GM19025 (cell line): ENCODE results near the gene MSI2.

Source experiments
- ATAC-seq: cut with Tn5 transposase; IDR thresholded peaks from one replicate; pipeline ENCODE4 v1.9.1; 2021; ENCODE audit warnings: mild to moderate bottlenecking, low read depth, moderate library complexity; ENCODE audit not compliant: unreplicated experiment

MSI2 gene

GRCh38 chr17:57269052-57269451, 12.7 kb downstream of the MSI2 start:
- ATAC-seq: no peak

- ATAC-seq: no peak
Observed at GRCh38 chr17:57269598-57270255, 13.4 kb downstream of the MSI2 start.

- no peak for ATAC-seq
Observed at GRCh38 chr17:57270801-57271245, 14.5 kb downstream of the MSI2 start.

- no peak for ATAC-seq
Observed at GRCh38 chr17:57271821-57272220, 15.5 kb downstream of the MSI2 start.

- no peak for ATAC-seq
Observed at GRCh38 chr17:57273490-57273889, 17.2 kb downstream of the MSI2 start.

GRCh38 chr17:57274162-57274561, 17.8 kb downstream of the MSI2 start:
- ATAC-seq: no peak

- no peak for ATAC-seq
Observed at GRCh38 chr17:57275071-57275764, 18.9 kb downstream of the MSI2 start.

- no peak for ATAC-seq
Observed at GRCh38 chr17:57276621-57277020, 20.3 kb downstream of the MSI2 start.

- no peak for ATAC-seq
Observed at GRCh38 chr17:57277923-57278604, 21.7 kb downstream of the MSI2 start.

GRCh38 chr17:57278740-57279387, 22.5 kb downstream of the MSI2 start:
- no peak for ATAC-seq

GRCh38 chr17:57279432-57279831, 23.1 kb downstream of the MSI2 start:
- no peak for ATAC-seq

GRCh38 chr17:57281887-57282286, 25.6 kb downstream of the MSI2 start:
- ATAC-seq: no peak

GRCh38 chr17:57282296-57282695, 26.0 kb downstream of the MSI2 start:
- ATAC-seq: no peak

- ATAC-seq: no peak
Observed at GRCh38 chr17:57283203-57283971, 27.1 kb downstream of the MSI2 start.

- no peak for ATAC-seq
Observed at GRCh38 chr17:57284583-57284982, 28.3 kb downstream of the MSI2 start.

GRCh38 chr17:57284984-57285646, 28.8 kb downstream of the MSI2 start:
- no peak for ATAC-seq

GRCh38 chr17:57285701-57286100, 29.4 kb downstream of the MSI2 start:
- ATAC-seq: no peak

GRCh38 chr17:57286399-57287105, 30.2 kb downstream of the MSI2 start:
- no peak for ATAC-seq

- ATAC-seq: no peak
Observed at GRCh38 chr17:57288040-57288772, 31.9 kb downstream of the MSI2 start.
